Fibroblast of lung (primary cell): ENCODE measurements around the gene ECEL1. TPM values are rescaled to one million over a fixed set of nuclear protein-coding genes. Genes with fewer than 3 reads are reported as not detected.

Source experiments
- DNase-seq, 2 donors: peaks; one replicate each; pipeline versions ENCODE4 v3.0.0 to v3.0.0-alpha.2; 2010; ENCODE audit warnings: low read depth in 2 of 2
- H2AFZ ChIP-seq: 2 replicates; pipeline ENCODE4 v1.5.1; 2012; ENCODE audit warnings: low read length, control low read depth, inconsistent platforms
- H3K27ac ChIP-seq: 2 replicates; pipeline ENCODE4 v1.5.1; 2011; ENCODE audit warnings: low read length, control low read depth; ENCODE audit not compliant: insufficient read depth
- H3K27me3 ChIP-seq: 2 replicates; pipeline ENCODE4 v1.5.1; 2011; ENCODE audit warnings: mild to moderate bottlenecking, low read length; ENCODE audit not compliant: control insufficient read depth, insufficient read depth
- H3K36me3 ChIP-seq: 2 replicates; pipeline ENCODE4 v1.5.1; 2011; ENCODE audit warnings: low read length; ENCODE audit not compliant: control insufficient read depth, insufficient read depth
- H3K4me1 ChIP-seq: 2 replicates; pipeline ENCODE4 v1.5.1; 2011; ENCODE audit warnings: low read length; ENCODE audit not compliant: control insufficient read depth, insufficient read depth; ENCODE audit errors: extremely low read depth
- H3K4me2 ChIP-seq: 2 replicates; pipeline ENCODE4 v1.5.1; 2011; ENCODE audit warnings: low read length, control low read depth; ENCODE audit not compliant: insufficient read depth; ENCODE audit errors: extremely low read depth
- H3K4me3 ChIP-seq, 4 experiments: fragments of 200-600 bp in 1 of 4; sonication (generic) in 1 of 4; replicated peaks in 1 of 4; 2 replicates each; pipeline ENCODE4 v1.5.1; 2011 to 2016; ENCODE audit warnings: low read length in 4 of 4, low read depth in 3 of 4, mild to moderate bottlenecking in 3 of 4, control low read depth in 2 of 4, inconsistent platforms in 1 of 4, mixed read lengths in 1 of 4; ENCODE audit not compliant: insufficient read depth in 1 of 4; ENCODE audit errors: control extremely low read depth in 1 of 4
- H3K79me2 ChIP-seq: 2 replicates; pipeline ENCODE4 v1.5.1; 2012; ENCODE audit warnings: mild to moderate bottlenecking, low read length, inconsistent platforms; ENCODE audit not compliant: control insufficient read depth, insufficient read depth
- H3K9ac ChIP-seq: 2 replicates; pipeline ENCODE4 v1.5.1; 2011; ENCODE audit warnings: mild to moderate bottlenecking, low read length, control low read depth; ENCODE audit not compliant: insufficient read depth
- H3K9me3 ChIP-seq: 2 replicates; pipeline ENCODE4 v1.5.1; 2012; ENCODE audit warnings: low read depth, low read length; ENCODE audit not compliant: control insufficient read depth, insufficient read depth
- H4K20me1 ChIP-seq: 2 replicates; pipeline ENCODE4 v1.5.1; 2011; ENCODE audit warnings: low read length; ENCODE audit not compliant: control insufficient read depth, insufficient read depth; ENCODE audit errors: extremely low read depth
- CTCF ChIP-seq, 2 donors: IDR thresholded peaks in 1 of 2; conservative IDR thresholded peaks in 1 of 2; 1 replicate in 1 of 2; 2 replicates in 1 of 2; pipeline ENCODE4 v1.5.1; 2011 to 2012; ENCODE audit warnings: low read length in 2 of 2, control low read depth in 1 of 2, inconsistent platforms in 1 of 2, low read depth in 1 of 2, mild to moderate bottlenecking in 1 of 2
- EZH2 ChIP-seq: IDR thresholded peaks from 2 replicates; pipeline ENCODE4 v1.5.1; 2012; ENCODE audit warnings: low read length, control low read depth, mild to moderate bottlenecking; ENCODE audit errors: missing control alignments
- polyA plus RNA-seq, 2 donors: library from polyadenylated mRNA; depleted of rRNA in 1 of 2; stranded (reverse) in 1 of 2; unstranded in 1 of 2; fragments of >200 nt; gene quantifications; 2 replicates each; pipeline ENCODE4 v1.2.1, GENCODE V29; 2011 to 2012; ENCODE audit warnings: missing spikeins in 1 of 2
- total RNA-seq: library from RNA; depleted of rRNA; stranded (reverse); fragments of >200 nt; gene quantifications from 2 replicates; pipeline ENCODE4 v1.2.1, GENCODE V29; 2014

The ECEL1 gene
- total and polyA plus RNA-seq, 2 donors (not counting 1 experiment from before 2014, with no cell fraction given) = not detected

DNA sequence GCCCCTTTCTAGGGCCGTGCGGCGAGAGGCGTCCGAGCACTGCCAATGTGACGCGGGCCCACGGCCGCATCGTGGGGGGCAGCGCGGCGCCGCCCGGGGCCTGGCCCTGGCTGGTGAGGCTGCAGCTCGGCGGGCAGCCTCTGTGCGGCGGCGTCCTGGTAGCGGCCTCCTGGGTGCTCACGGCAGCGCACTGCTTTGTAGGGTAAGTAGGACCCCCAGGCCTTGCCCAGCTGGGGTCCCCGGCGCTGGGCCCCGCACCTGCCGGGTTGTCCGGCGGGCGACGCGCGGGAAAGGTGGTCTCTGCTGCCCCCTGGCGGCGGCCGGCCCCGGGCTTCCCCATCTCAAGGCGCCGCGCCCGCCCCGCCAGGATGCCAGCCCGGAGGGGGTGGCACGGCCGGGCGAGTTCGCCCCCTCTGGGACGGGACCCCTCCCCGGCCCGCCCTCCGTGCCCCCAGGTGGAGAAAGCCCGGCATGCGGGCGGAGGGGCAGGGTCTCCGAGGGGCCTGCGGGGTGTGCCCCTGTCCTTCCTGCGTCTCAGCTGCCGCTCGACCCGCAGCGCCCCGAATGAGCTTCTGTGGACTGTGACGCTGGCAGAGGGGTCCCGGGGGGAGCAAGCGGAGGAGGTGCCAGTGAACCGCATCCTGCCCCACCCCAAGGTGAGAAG, 34.5 kb upstream of the ECEL1 start:
- no peak for DNase-seq
- peaks cover 15% of the 10 kb centered on the region for H3K27me3 ChIP-seq
- H3K9me3 ChIP-seq = no peaks in the 10 kb centered on the region
- no peak overlapping the region for H3K27ac ChIP-seq
- no peak overlapping the region for H2AFZ ChIP-seq
- no peaks in the 10 kb centered on the region for H3K4me1 ChIP-seq
- TF ChIP-seq CTCF (conservative IDR thresholded peaks at IDR 0.05 in 1 of 2, IDR thresholded peaks at IDR 0.05 in 1 of 2; ENCODE audit: low read depth in 1 of 2, low read length in 2 of 2) = peak; percentile 13 to 58
- TF ChIP-seq EZH2 = no peak
- no peaks in the 10 kb centered on the region for H3K36me3 ChIP-seq
- H3K79me2 ChIP-seq = no peaks in the 10 kb centered on the region
- H4K20me1 ChIP-seq = no peaks in the 10 kb centered on the region
- no peak overlapping the region for H3K4me3 ChIP-seq
- H3K4me2 ChIP-seq = no peak overlapping the region
- H3K9ac ChIP-seq = no peak overlapping the region

GRCh38 chr2:232521098-232521497, 33.5 kb upstream of the ECEL1 start:
- no peak overlapping the region for H2AFZ ChIP-seq
- no peak overlapping the region for H3K4me3 ChIP-seq
- no peak overlapping the region for H3K9ac ChIP-seq
- H3K4me1 ChIP-seq = no peaks in the 10 kb centered on the region
- H3K9me3 ChIP-seq = no peaks in the 10 kb centered on the region
- no peak overlapping the region for H3K4me2 ChIP-seq
- TF ChIP-seq EZH2 (no peak), CTCF (conservative IDR thresholded peaks at IDR 0.05 in 1 of 2, IDR thresholded peaks at IDR 0.05 in 1 of 2; ENCODE audit: low read depth in 1 of 2, low read length in 2 of 2) (no peak)
- H3K79me2 ChIP-seq = no peaks in the 10 kb centered on the region
- DNase-seq = no peak
- H3K27me3 ChIP-seq = peaks cover 15% of the 10 kb centered on the region
- H4K20me1 ChIP-seq = no peaks in the 10 kb centered on the region
- no peaks in the 10 kb centered on the region for H3K36me3 ChIP-seq
- H3K27ac ChIP-seq = no peak overlapping the region

GRCh38 chr2:232520489-232520888, 32.9 kb upstream of the ECEL1 start:
- H3K9me3 ChIP-seq = no peaks in the 10 kb centered on the region
- no peak overlapping the region for H3K4me2 ChIP-seq
- no peak overlapping the region for H2AFZ ChIP-seq

More at GRCh38 chr2:232520489-232520888, 32.9 kb upstream of the ECEL1 start:
- DNase-seq = no peak
- TF ChIP-seq CTCF (conservative IDR thresholded peaks at IDR 0.05 in 1 of 2, IDR thresholded peaks at IDR 0.05 in 1 of 2; ENCODE audit: low read depth in 1 of 2, low read length in 2 of 2) (no peak), EZH2 (no peak)
- no peaks in the 10 kb centered on the region for H3K79me2 ChIP-seq
- H3K4me1 ChIP-seq = no peaks in the 10 kb centered on the region
- peaks cover 15% of the 10 kb centered on the region for H3K27me3 ChIP-seq
- no peaks in the 10 kb centered on the region for H4K20me1 ChIP-seq
- no peak overlapping the region for H3K4me3 ChIP-seq
- no peaks in the 10 kb centered on the region for H3K36me3 ChIP-seq
- H3K9ac ChIP-seq = no peak overlapping the region
- H3K27ac ChIP-seq = no peak overlapping the region
